UCSD-AML1 (cell line): Measurements from ENCODE around the gene GIN1.

Experiments
- DNase-seq: peaks from one replicate; lab custom pipeline; 2025; ENCODE audit not compliant: unreplicated experiment; lab: John Stamatoyannopoulos, UW

The GIN1 gene

GRCh38 chr5:103037673-103038455, 82.1 kb downstream of the GIN1 start:
- no peak for DNase-seq

- no peak for DNase-seq
These were observed 83.3 kb downstream of the GIN1 start for GRCh38 chr5:103036601-103037000.
